SJSA1 (cell line): ENCODE results near the gene PLXND1. TPM values are rescaled to one million over a fixed set of nuclear protein-coding genes. Genes with fewer than 3 reads are reported as not detected.

Experiments used
- DNase-seq, 2 experiments: peaks; one replicate each; pipeline ENCODE4 v3.0.0-alpha.2; 2015 to 2020; ENCODE audit warnings: low spot score in 2 of 2, low read depth in 1 of 2
- H3K27ac ChIP-seq: fragments of 250-450 bp; sonication (Bioruptor Pico); 2 replicates; pipeline ENCODE4 v1.5.1; 2020; ENCODE audit warnings: mild to moderate bottlenecking, moderate library complexity
- H3K27me3 ChIP-seq: fragments of 250-450 bp; sonication (Bioruptor Pico); replicated peaks from 2 replicates; pipeline ENCODE4 v1.5.1; 2020; ENCODE audit warnings: mild to moderate bottlenecking, moderate library complexity
- H3K36me3 ChIP-seq: fragments of 250-450 bp; sonication (Bioruptor Pico); 2 replicates; pipeline ENCODE4 v1.5.1; 2020; ENCODE audit warnings: mild to moderate bottlenecking
- H3K4me1 ChIP-seq: fragments of 250-450 bp; sonication (Bioruptor Pico); replicated peaks from 2 replicates; pipeline ENCODE4 v1.6.1; 2021; ENCODE audit warnings: mild to moderate bottlenecking
- H3K4me3 ChIP-seq: fragments of 250-450 bp; sonication (Bioruptor Pico); 2 replicates; pipeline ENCODE4 v1.5.1; 2020; ENCODE audit warnings: mild to moderate bottlenecking
- H3K9me3 ChIP-seq: fragments of 250-450 bp; sonication (Bioruptor Pico); replicated peaks from 2 replicates; pipeline ENCODE4 v1.5.1; 2020; ENCODE audit warnings: mild to moderate bottlenecking
- total RNA-seq: library from RNA; depleted of rRNA; stranded (reverse); fragments of >200 nt; shearing (Covaris generic); gene quantifications from 2 replicates; pipeline ENCODE4 v1.2.3, GENCODE V29; 2014

PLXND1 gene
- total RNA-seq, 1 experiment from 2014 or later: 80.1 TPM

- no peak overlapping the region for H3K27ac ChIP-seq
- no peaks in the 10 kb centered on the region for H3K9me3 ChIP-seq
- peaks cover 85% of the 10 kb centered on the region for H3K36me3 ChIP-seq
- peaks cover 10% of the 10 kb centered on the region for H3K4me1 ChIP-seq
- no peak for DNase-seq
- no peak overlapping the region for H3K4me3 ChIP-seq
- no peaks in the 10 kb centered on the region for H3K27me3 ChIP-seq
These were observed 33.0 kb downstream of the PLXND1 start for GRCh38 chr3:129573493-129573892.

GRCh38 chr3:129572603-129573002 lies 33.9 kb downstream of the PLXND1 start:
- no peak overlapping the region for H3K27ac ChIP-seq
- H3K4me1 ChIP-seq: peaks cover 10% of the 10 kb centered on the region
- DNase-seq: no peak
- no peak overlapping the region for H3K4me3 ChIP-seq
- H3K9me3 ChIP-seq: no peaks in the 10 kb centered on the region
- no peaks in the 10 kb centered on the region for H3K27me3 ChIP-seq
- H3K36me3 ChIP-seq: peaks cover 78% of the 10 kb centered on the region

GRCh38 chr3:129571605-129572547 lies 34.6 kb downstream of the PLXND1 start:
- no peaks in the 10 kb centered on the region for H3K27me3 ChIP-seq
- H3K27ac ChIP-seq: no peak overlapping the region
- H3K9me3 ChIP-seq: no peaks in the 10 kb centered on the region
- no peak for DNase-seq
- H3K4me3 ChIP-seq: no peak overlapping the region
- H3K4me1 ChIP-seq: peaks cover 10% of the 10 kb centered on the region
- peaks cover 80% of the 10 kb centered on the region for H3K36me3 ChIP-seq

GRCh38 chr3:129569856-129570255 lies 36.6 kb downstream of the PLXND1 start:
- Histone ChIP-seq H3K27me3 (no peaks in the 10 kb centered on the region), H3K9me3 (no peaks in the 10 kb centered on the region), H3K4me3 (no peak overlapping the region), H3K27ac (no peak overlapping the region), H3K4me1 (peaks cover under 1% of the 10 kb centered on the region), H3K36me3 (peaks cover 81% of the 10 kb centered on the region)
- no peak for DNase-seq

GRCh38 chr3:129567939-129568338 lies 38.5 kb downstream of the PLXND1 start:
- H3K27ac ChIP-seq: no peak overlapping the region
- no peaks in the 10 kb centered on the region for H3K4me1 ChIP-seq
- H3K36me3 ChIP-seq: peaks cover 81% of the 10 kb centered on the region
- H3K9me3 ChIP-seq: no peaks in the 10 kb centered on the region
- no peak overlapping the region for H3K4me3 ChIP-seq
- no peaks in the 10 kb centered on the region for H3K27me3 ChIP-seq
- no peak for DNase-seq

GRCh38 chr3:129567176-129567705 lies 39.2 kb downstream of the PLXND1 start:
- Histone ChIP-seq H3K27me3 (no peaks in the 10 kb centered on the region), H3K36me3 (peaks cover 83% of the 10 kb centered on the region), H3K9me3 (no peaks in the 10 kb centered on the region), H3K4me1 (peaks cover 5% of the 10 kb centered on the region), H3K4me3 (no peak overlapping the region), H3K27ac (no peak overlapping the region)
- no peak for DNase-seq

- H3K27me3 ChIP-seq: no peaks in the 10 kb centered on the region
- H3K4me3 ChIP-seq: no peak overlapping the region
- H3K4me1 ChIP-seq: peaks cover 18% of the 10 kb centered on the region
- H3K36me3 ChIP-seq: peaks cover 80% of the 10 kb centered on the region
- H3K9me3 ChIP-seq: no peaks in the 10 kb centered on the region
- no peak for DNase-seq
- no peak overlapping the region for H3K27ac ChIP-seq
These were observed 40.6 kb downstream of the PLXND1 start for GRCh38 chr3:129565902-129566301.

GRCh38 chr3:129564981-129565644 lies 41.4 kb downstream of the PLXND1 start:
- peaks cover 26% of the 10 kb centered on the region for H3K4me1 ChIP-seq
- H3K27ac ChIP-seq: no peak overlapping the region
- H3K36me3 ChIP-seq: peaks cover 74% of the 10 kb centered on the region
- no peaks in the 10 kb centered on the region for H3K27me3 ChIP-seq
- no peaks in the 10 kb centered on the region for H3K9me3 ChIP-seq
- DNase-seq: no peak
- no peak overlapping the region for H3K4me3 ChIP-seq

GRCh38 chr3:129563850-129564535 lies 42.5 kb downstream of the PLXND1 start:
- no peaks in the 10 kb centered on the region for H3K27me3 ChIP-seq
- H3K27ac ChIP-seq: no peak overlapping the region
- H3K36me3 ChIP-seq: peaks cover 75% of the 10 kb centered on the region
- H3K4me3 ChIP-seq: no peak overlapping the region
- no peaks in the 10 kb centered on the region for H3K9me3 ChIP-seq
- no peak for DNase-seq
- peaks cover 37% of the 10 kb centered on the region for H3K4me1 ChIP-seq

GRCh38 chr3:129563332-129563731 lies 43.1 kb downstream of the PLXND1 start:
- no peak for DNase-seq
- H3K4me3 ChIP-seq: no peak overlapping the region
- H3K4me1 ChIP-seq: peaks cover 44% of the 10 kb centered on the region
- H3K27ac ChIP-seq: no peak overlapping the region
- H3K27me3 ChIP-seq: no peaks in the 10 kb centered on the region
- H3K36me3 ChIP-seq: peaks cover 76% of the 10 kb centered on the region
- no peaks in the 10 kb centered on the region for H3K9me3 ChIP-seq

GRCh38 chr3:129562803-129563202 lies 43.7 kb downstream of the PLXND1 start:
- peaks cover 49% of the 10 kb centered on the region for H3K4me1 ChIP-seq
- H3K4me3 ChIP-seq: no peak overlapping the region
- H3K36me3 ChIP-seq: peaks cover 81% of the 10 kb centered on the region
- H3K27me3 ChIP-seq: no peaks in the 10 kb centered on the region
- H3K9me3 ChIP-seq: no peaks in the 10 kb centered on the region
- no peak overlapping the region for H3K27ac ChIP-seq
- DNase-seq: no peak

GRCh38 chr3:129561619-129562248 lies 44.7 kb downstream of the PLXND1 start:
- no peak overlapping the region for H3K4me3 ChIP-seq
- H3K36me3 ChIP-seq: peaks cover 82% of the 10 kb centered on the region
- H3K4me1 ChIP-seq: peaks cover 54% of the 10 kb centered on the region

GRCh38 chr3:129560911-129561594 lies 45.4 kb downstream of the PLXND1 start:
- Histone ChIP-seq H3K27ac (peak overlapping the region; percentile 55), H3K36me3 (peaks cover 82% of the 10 kb centered on the region), H3K27me3 (no peaks in the 10 kb centered on the region), H3K4me1 (peaks cover 60% of the 10 kb centered on the region), H3K9me3 (no peaks in the 10 kb centered on the region), H3K4me3 (peak overlapping the region; percentile 28; the same call in 1 of the 2 replicates)
- DNase-seq: peak; percentile 87 to 88

More at GRCh38 chr3:129561619-129562248, 44.7 kb downstream of the PLXND1 start:
- H3K9me3 ChIP-seq: no peaks in the 10 kb centered on the region
- H3K27me3 ChIP-seq: no peaks in the 10 kb centered on the region
- peak overlapping the region; percentile 55 for H3K27ac ChIP-seq
- no peak for DNase-seq
